ENCODE data around the gene CELA2A.
"Not testable (repeated sequence)": the region's sequence is repeated elsewhere in the genome, so short reads cannot be mapped to it uniquely, and the experiment has no call there.

- TF ChIP-seq, protein P1, sequence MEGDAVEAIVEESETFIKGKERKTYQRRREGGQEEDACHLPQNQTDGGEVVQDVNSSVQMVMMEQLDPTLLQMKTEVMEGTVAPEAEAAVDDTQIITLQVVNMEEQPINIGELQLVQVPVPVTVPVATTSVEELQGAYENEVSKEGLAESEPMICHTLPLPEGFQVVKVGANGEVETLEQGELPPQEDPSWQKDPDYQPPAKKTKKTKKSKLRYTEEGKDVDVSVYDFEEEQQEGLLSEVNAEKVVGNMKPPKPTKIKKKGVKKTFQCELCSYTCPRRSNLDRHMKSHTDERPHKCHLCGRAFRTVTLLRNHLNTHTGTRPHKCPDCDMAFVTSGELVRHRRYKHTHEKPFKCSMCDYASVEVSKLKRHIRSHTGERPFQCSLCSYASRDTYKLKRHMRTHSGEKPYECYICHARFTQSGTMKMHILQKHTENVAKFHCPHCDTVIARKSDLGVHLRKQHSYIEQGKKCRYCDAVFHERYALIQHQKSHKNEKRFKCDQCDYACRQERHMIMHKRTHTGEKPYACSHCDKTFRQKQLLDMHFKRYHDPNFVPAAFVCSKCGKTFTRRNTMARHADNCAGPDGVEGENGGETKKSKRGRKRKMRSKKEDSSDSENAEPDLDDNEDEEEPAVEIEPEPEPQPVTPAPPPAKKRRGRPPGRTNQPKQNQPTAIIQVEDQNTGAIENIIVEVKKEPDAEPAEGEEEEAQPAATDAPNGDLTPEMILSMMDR (IDR thresholded peaks at IDR 0.05): not testable (repeated sequence)
- not testable (repeated sequence) for TF ChIP-seq POLR2A (IDR thresholded peaks at IDR 0.05)
These were observed 25.9 kb downstream of the CELA2A start for GRCh38 chr1:15482455-15482854.

Measured in lower leg skin (tissue), 3 donors.